Measurements from ENCODE around the gene MX1.

GRCh38 chr21:41507521-41508414, 81.7 kb downstream of the MX1 start, which contains the start of gene TMPRSS2:
- TF ChIP-seq CTCF (conservative IDR thresholded peaks at IDR 0.05 in 1 of 2, IDR thresholded peaks at IDR 0.05 in 1 of 2; ENCODE audit: low read depth in 1 of 2, low read length in 2 of 2) (no peak), EZH2 (IDR thresholded peaks at IDR 0.05; ENCODE audit: low read length, missing control alignments) (peak; percentile 8)
